Activated CD8-positive, alpha-beta T cell treated with anti-CD3 and anti-CD28 coated beads for 36 hours (primary cell): ENCODE data around the gene SMLR1. TPM values are rescaled to one million over a fixed set of nuclear protein-coding genes. Genes with fewer than 3 reads are reported as not detected.

Experiments used
- ATAC-seq: fragments of 200-7000 bp; cut with Tn5 transposase; one replicate; pipeline ENCODE4 v1.10.0; 2021; ENCODE audit warnings: mild to moderate bottlenecking, moderate library complexity
- CTCF ChIA-PET: fragments of 350-600 bp; sonication (Branson Sonifier 250); formaldehyde crosslinking; loops from one replicate; lab custom pipeline; 2021; ENCODE audit warnings: antibody characterized with exemption; lab: Charles Lee
- POLR2A ChIA-PET: fragments of 350-600 bp; sonication (Branson Sonifier 250); formaldehyde crosslinking; loops from one replicate; lab custom pipeline; 2021; ENCODE audit warnings: antibody characterized with exemption; lab: Charles Lee
- DNase-seq: peaks from one replicate; pipeline ENCODE4 v3.0.0-alpha.2; 2020
- H3K27ac Mint-ChIP-seq: one replicate; pipeline ENCODE4 v1.8.0; 2021; ENCODE audit warnings: mild to moderate bottlenecking, mixed read lengths
- H3K27me3 Mint-ChIP-seq: one replicate; pipeline ENCODE4 v1.8.0; 2021; ENCODE audit warnings: mixed read lengths
- H3K36me3 Mint-ChIP-seq: one replicate; pipeline ENCODE4 v1.8.0; 2021; ENCODE audit warnings: low read depth, mixed read lengths
- H3K4me1 Mint-ChIP-seq: one replicate; pipeline ENCODE4 v1.8.0; 2021; ENCODE audit warnings: low read depth, mixed read lengths
- H3K4me3 Mint-ChIP-seq: one replicate; pipeline ENCODE4 v1.8.0; 2021; ENCODE audit warnings: mild to moderate bottlenecking, moderate library complexity, mixed read lengths
- H3K9me3 Mint-ChIP-seq: one replicate; pipeline ENCODE4 v1.8.0; 2021; ENCODE audit warnings: mixed read lengths
- intact Hi-C: fragments of 100-400 bp; cut with micrococcal nuclease; formaldehyde crosslinking; loops from one replicate; pipeline ENCODE4 v1.10.0; 2022
- total RNA-seq, 2 experiments: library from RNA; stranded (reverse); gene quantifications; one replicate each; pipeline ENCODE4 v1.2.3, GENCODE V29; 2021
- TF ChIP-seq, protein P1 (sequence below): fragments of 200-600 bp; IDR thresholded peaks from one replicate; pipeline ENCODE4 v1.8.0; 2022; ENCODE audit warnings: antibody characterized with exemption, mild to moderate bottlenecking

SMLR1 gene
- total RNA-seq, 2 experiments from 2014 or later, result not detected

DNA sequence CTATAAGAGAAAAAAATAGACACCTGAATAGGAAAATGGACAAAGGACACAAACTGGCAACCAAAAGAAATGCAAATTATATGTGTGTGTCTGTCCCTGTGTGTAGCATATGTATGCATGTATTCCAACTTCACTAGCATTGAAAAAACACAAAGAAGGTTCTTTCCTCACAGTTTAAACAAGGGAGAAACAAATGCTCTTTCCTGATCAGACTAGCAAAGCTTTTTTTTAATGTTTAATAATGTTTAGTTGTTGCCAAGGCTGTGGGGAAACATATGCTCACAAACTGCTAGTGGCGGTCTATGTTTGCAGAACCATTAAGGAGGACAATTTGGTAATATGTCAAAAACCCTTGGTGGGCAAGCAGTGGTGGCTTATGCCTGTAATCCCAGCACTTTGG, 22.4 kb downstream of the SMLR1 start:
- peaks cover 1% of the 10 kb centered on the region for H3K9me3 Mint-ChIP-seq
- ATAC-seq (no peak), DNase-seq (no peak)
- H3K4me1 Mint-ChIP-seq, result peaks cover 3% of the 10 kb centered on the region
- no peak overlapping the region for H3K27ac Mint-ChIP-seq
- ChIA-PET CTCF (no interaction called here), POLR2A (no interaction called here)
- TF ChIP-seq, protein P1, sequence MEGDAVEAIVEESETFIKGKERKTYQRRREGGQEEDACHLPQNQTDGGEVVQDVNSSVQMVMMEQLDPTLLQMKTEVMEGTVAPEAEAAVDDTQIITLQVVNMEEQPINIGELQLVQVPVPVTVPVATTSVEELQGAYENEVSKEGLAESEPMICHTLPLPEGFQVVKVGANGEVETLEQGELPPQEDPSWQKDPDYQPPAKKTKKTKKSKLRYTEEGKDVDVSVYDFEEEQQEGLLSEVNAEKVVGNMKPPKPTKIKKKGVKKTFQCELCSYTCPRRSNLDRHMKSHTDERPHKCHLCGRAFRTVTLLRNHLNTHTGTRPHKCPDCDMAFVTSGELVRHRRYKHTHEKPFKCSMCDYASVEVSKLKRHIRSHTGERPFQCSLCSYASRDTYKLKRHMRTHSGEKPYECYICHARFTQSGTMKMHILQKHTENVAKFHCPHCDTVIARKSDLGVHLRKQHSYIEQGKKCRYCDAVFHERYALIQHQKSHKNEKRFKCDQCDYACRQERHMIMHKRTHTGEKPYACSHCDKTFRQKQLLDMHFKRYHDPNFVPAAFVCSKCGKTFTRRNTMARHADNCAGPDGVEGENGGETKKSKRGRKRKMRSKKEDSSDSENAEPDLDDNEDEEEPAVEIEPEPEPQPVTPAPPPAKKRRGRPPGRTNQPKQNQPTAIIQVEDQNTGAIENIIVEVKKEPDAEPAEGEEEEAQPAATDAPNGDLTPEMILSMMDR, result no peak
- no peaks in the 10 kb centered on the region for H3K36me3 Mint-ChIP-seq
- no peaks in the 10 kb centered on the region for H3K27me3 Mint-ChIP-seq
- intact Hi-C loops, result no loop called here
- H3K4me3 Mint-ChIP-seq, result no peak overlapping the region

GRCh38 chr6:130851026-130851425, 23.8 kb downstream of the SMLR1 start:
- Mint-ChIP-seq H3K9me3 (peaks cover 3% of the 10 kb centered on the region), H3K4me3 (no peak overlapping the region), H3K36me3 (no peaks in the 10 kb centered on the region), H3K27me3 (no peaks in the 10 kb centered on the region), H3K4me1 (peaks cover 3% of the 10 kb centered on the region), H3K27ac (no peak overlapping the region)
- ChIA-PET CTCF (interaction anchor here (1.5 kb wide), 1 partner anchor 21 kb away, joined by 5 read pairs; no protein-coding TSS in a partner anchor), POLR2A (interaction anchor here (0.6 to 1.0 kb wide), 2 partner anchors 18 to 590 kb away, joined by 3 read pairs; no protein-coding TSS in a partner anchor)
- TF ChIP-seq, protein P1, result no peak
- intact Hi-C loops, result no loop called here
- ATAC-seq (no peak), DNase-seq (no peak)

- TF ChIP-seq, protein P1, result no peak
- Mint-ChIP-seq H3K27me3 (no peaks in the 10 kb centered on the region), H3K4me1 (peaks cover 3% of the 10 kb centered on the region), H3K9me3 (peaks cover 3% of the 10 kb centered on the region), H3K27ac (no peak overlapping the region), H3K36me3 (no peaks in the 10 kb centered on the region), H3K4me3 (no peak overlapping the region)
- POLR2A ChIA-PET, result no interaction called here
- intact Hi-C loops, result no loop called here
- CTCF ChIA-PET, result interaction anchor here (0.9 to 1.8 kb wide), 2 partner anchors 10 to 18 kb away, joined by 3 to 7 read pairs; no protein-coding TSS in a partner anchor
- ATAC-seq, result no peak
- DNase-seq, result no peak
These were observed 25.8 kb downstream of the SMLR1 start for GRCh38 chr6:130852844-130853554.

GRCh38 chr6:130853555-130854183, 26.5 kb downstream of the SMLR1 start:
- CTCF ChIA-PET, result interaction anchor here (0.9 to 1.8 kb wide), 2 partner anchors 10 to 18 kb away, joined by 3 to 7 read pairs; no protein-coding TSS in a partner anchor
- no peak overlapping the region for H3K27ac Mint-ChIP-seq

More at GRCh38 chr6:130853555-130854183, 26.5 kb downstream of the SMLR1 start:
- TF ChIP-seq, protein P1, result no peak
- POLR2A ChIA-PET, result no interaction called here
- H3K4me3 Mint-ChIP-seq, result no peak overlapping the region
- peaks cover 3% of the 10 kb centered on the region for H3K9me3 Mint-ChIP-seq
- intact Hi-C loops, result no loop called here
- DNase-seq (no peak), ATAC-seq (no peak)
- no peaks in the 10 kb centered on the region for H3K27me3 Mint-ChIP-seq
- peaks cover 2% of the 10 kb centered on the region for H3K4me1 Mint-ChIP-seq
- no peaks in the 10 kb centered on the region for H3K36me3 Mint-ChIP-seq
